GM21390 (cell line): ENCODE measurements around the gene MAP3K13.

Source experiments
- ATAC-seq: cut with Tn5 transposase; IDR thresholded peaks from one replicate; pipeline ENCODE4 v1.9.1; 2021; ENCODE audit not compliant: unreplicated experiment

The MAP3K13 gene

GRCh38 chr3:185362850-185363661 is at the start of gene MAP3K13:
MAP3K13 (plus strand) TSS chr3:185363136; CDS start chr3:185428582, 65,446 bp downstream.
- peak; percentile 97 for ATAC-seq

DNA sequence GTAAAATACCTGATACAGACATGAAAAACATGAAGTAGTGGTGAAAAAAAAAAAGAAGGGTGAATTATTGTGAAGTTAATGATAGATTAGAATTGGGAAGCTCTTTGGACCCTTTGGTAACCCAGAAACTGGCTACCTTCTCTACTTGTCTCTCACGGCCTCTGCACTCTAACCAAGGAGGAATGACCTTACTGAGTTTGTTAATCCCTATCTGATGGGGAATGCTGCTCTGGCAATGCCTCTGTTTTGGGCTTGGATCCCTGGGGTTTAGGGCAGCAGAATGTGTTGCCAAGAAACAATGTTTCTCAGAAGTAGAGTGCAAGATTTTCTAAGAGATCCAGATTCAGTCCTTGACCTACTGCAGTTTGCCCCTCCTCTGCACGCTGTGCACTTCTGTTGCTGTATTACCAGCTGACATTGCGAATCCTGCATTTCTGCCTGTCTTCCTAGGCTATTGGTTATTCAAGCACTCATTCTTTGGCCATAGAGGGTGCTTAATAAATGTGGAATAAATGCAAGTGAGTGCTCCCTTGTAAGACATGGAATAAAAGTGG is 49.2 kb upstream of the MAP3K13 start:
- ATAC-seq, result no peak

DNA sequence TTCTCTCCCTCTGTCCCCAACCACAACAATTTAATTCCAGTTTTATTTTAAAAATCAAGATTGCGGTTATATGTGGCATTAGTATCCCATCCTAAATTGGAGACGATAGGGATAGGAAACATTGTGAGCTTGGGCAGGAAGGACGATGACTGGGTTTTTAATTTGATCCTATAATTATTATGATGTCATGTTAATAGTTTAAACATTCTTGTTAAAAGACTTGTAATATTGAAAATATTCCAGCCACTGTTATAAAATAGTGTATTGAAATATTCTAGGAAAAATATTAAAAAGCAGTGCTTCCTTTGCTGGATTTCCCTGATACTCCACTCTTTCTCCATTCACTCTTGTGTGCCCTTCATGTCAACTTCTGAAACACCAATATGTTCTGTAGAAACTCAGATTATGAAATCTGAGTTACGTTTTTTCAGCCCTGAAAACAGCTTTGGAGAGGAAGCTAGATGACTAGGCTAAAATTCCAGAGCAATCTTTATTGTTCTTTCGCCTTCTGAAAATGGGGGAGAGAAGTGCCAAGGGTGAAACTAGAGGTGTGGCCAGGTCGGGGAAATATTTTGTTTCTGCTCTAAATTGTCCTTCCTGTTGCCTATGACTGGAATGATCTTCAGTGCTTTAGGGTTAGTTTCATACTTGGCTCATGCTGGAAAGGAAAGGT is 46.1 kb upstream of the MAP3K13 start:
- no peak for ATAC-seq

DNA sequence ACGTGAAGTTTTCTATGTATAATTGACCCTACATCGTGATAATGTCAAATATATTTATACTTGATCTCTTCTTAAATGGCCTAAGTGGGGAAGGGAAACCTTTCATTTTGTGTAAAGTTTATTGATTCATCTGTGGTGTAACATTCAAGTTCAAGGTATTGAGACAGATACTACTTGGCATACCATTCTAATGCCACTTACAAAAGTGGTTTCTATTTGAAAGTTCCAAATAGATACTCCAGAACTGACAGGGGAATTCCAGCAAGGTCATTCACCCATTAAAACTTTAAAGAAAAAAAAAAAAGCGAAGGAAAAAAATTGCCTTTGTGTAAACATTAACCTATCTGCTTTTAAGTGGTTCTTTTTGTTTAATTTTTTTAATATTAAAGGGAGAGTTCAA is 45.3 kb upstream of the MAP3K13 start:
- ATAC-seq, result no peak

DNA sequence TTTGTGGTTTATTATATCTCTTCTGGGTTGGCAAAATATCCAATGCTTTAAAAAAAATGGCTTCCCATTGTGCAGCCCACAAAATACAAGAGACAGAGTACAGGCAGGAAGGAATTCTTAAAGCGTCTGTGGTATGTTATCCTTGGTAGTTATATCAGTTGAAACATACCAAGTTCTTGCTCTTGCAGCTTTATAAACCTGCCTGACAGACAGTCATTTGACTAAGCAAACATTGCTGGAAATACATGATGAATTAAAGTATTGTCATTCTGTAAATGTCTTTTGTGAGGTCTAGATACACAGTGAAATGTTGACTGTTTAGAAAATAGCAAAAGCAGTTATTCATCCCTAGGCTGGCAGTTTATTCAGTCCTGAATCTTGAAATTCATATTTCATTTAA is 44.8 kb upstream of the MAP3K13 start:
- no peak for ATAC-seq

GRCh38 chr3:185319801-185320200 is 43.1 kb upstream of the MAP3K13 start:
- ATAC-seq, result no peak

DNA sequence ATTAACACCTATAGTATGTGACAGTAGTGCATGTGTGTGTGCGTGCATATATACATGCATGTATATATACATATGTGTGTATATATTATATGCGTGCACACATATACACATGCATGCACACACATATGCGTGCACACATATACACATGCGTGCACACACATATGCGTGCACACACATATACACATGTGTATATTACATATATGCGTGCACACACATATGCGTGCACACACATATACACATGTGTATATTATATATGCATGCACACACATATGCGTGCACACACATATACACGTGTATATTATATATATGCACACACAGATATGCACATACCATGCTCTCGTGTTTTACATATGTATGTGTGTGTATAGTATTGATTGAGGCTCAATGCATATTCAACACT is 42.0 kb upstream of the MAP3K13 start:
- ATAC-seq, result no peak

DNA sequence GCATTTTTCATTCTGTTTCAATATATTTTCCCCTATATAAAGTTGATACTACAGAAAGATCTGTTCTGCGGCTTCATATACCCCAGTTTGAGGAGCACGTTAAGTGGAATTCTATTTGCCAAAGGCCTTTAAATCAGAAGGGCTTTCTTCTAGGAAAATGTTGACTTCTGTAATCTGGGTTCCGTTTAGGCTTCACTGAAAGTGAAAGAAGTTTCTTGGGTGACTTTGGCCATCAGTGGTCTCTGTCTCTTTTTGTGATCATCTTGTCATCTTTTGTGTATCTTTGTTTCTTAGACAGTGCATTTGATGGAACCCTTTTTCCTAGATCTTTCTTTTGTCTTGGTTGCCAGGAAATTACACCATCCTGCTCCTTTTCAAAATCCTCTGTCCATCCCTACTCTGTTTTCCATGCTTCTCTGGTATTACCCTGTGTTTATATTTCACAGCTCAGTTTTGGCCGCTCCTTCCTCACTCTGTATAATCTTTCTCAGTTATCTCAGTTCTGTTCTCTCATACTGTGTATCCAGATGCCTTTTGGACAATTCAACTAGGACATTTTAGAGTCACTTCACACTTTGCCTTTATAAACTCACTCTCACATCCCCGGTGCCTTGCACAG is 40.7 kb upstream of the MAP3K13 start:
- no peak for ATAC-seq

- ATAC-seq, result no peak
These were observed 36.8 kb upstream of the MAP3K13 start for GRCh38 chr3:185325946-185326791.

GRCh38 chr3:185327062-185327461 is 35.9 kb upstream of the MAP3K13 start:
- ATAC-seq, result no peak

- no peak for ATAC-seq
These were observed 34.5 kb upstream of the MAP3K13 start for GRCh38 chr3:185328324-185329004.

DNA sequence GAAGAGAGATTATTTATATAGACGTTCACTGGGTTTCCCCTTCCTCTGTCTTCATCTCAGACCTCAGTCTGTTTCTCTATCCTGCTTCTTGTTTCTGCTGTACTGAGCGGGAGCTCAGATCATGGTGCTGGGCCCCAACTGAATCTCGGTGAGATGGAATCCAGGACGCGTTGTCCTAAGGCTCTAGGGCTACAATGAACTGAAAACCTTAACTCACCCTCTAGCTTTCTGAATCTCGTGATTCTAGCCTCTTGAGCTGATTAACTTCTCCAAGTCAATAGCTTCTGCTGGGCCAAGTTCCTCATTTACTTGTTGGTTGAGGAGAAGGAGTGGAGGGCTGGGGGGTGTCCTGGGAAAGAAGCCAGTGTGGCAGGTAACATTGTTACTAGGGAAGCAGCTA is 32.7 kb upstream of the MAP3K13 start:
- no peak for ATAC-seq

- no peak for ATAC-seq
These were observed 32.3 kb upstream of the MAP3K13 start for GRCh38 chr3:185330644-185331043.

GRCh38 chr3:185332026-185332735 is 30.8 kb upstream of the MAP3K13 start:
- ATAC-seq, result peak; percentile 99

DNA sequence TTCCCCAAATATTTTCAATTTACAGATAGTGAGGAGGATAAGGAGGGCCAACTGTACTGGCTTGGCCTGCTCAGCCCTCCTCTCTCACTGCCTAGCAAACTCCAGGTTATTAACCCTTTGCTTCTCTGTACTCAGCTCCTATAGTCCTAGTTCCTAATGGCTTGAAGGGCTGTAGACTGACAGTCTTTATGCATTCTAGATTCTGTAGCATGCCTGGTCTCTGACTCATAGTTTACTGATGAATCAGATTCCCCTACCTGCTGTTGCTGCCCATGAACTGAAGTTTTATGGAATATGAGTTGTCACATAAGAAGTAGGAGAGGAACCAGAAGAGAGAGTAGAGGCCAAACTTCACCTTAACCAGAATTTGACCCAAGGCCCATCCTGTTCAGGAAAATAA is 27.1 kb upstream of the MAP3K13 start:
- ATAC-seq, result no peak

GRCh38 chr3:185337231-185337816 is 25.6 kb upstream of the MAP3K13 start:
- no peak for ATAC-seq

DNA sequence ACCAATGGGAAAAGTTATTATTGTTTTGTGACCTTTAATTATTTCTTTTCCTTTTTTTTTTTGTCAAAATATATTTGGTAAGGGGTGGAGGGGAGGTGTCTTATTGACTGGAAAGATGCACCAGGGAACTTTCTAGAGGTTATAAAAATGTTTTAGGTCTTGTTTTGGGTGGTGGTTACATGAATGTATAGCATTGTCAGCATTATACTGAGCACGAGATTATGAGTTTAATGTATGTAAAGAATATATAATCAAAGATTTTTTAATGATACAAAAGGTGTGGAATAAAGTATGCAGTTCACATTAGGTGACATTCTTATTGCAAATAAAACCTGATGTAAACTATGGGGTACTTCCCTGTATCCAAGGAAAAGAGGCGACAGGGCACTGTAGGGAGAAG is 23.0 kb upstream of the MAP3K13 start:
- ATAC-seq, result no peak

DNA sequence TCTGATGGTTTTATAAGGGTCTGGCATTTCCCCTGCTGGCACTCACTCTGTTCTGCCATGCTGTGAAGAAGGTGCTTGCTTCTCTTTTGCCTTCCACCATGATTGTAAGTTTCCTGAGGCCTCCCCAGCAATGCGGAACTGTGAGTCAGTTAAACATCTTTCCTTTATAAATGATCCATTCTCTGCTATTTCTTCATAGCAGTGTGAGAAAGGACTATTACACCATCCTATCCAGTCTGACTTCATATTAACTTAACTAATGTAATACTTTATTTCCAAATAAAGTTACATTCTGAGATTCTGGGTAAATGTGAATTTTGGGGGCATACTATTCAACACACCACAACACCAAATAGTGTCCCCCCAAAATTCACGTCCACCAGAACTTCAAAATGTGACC is 22.2 kb upstream of the MAP3K13 start:
- no peak for ATAC-seq
